Measurements from ENCODE around the gene DCAF11. TPM values are rescaled to one million over a fixed set of nuclear protein-coding genes. Genes with fewer than 3 reads are reported as not detected.

The DCAF11 gene
- total and polyA plus RNA-seq, 2 of the 8 experiments (the other 6 are each of a cell fraction or from before 2014, with no cell fraction given), result 60.4 to 63.6 TPM

GRCh38 chr14:24066496-24067132 lies 48.0 kb upstream of the DCAF11 start (continued):
- TF ChIP-seq KDM4A (IDR thresholded peaks at IDR 0.05; ENCODE audit: low read depth, low read length, severe bottlenecking), result no peak

All from H1 (cell line).